ENCODE measurements around the gene LYRM7.

- no peak for TF ChIP-seq CTCF (IDR thresholded peaks at IDR 0.05)
- no peak for TF ChIP-seq POLR2AphosphoS5 (IDR thresholded peaks at IDR 0.05; ENCODE audit: insufficient read depth in 1 of 2, low read depth in 1 of 2)
These were observed 31.4 kb upstream of the LYRM7 start for GRCh38 chr5:131139321-131139720.
